ENCODE measurements around the gene PSMB1. TPM values are rescaled to one million over a fixed set of nuclear protein-coding genes. Genes with fewer than 3 reads are reported as not detected.
A peak's percentile ranks its signal among the peaks of the same experiment; 100 is the strongest.

Gene PSMB1
- total and polyA plus RNA-seq, 9 of the 15 experiments (the other 6 are each of a cell fraction or from before 2014, with no cell fraction given): 447 to 2,953 (median 884) TPM

GRCh38 chr6:170584181-170584953, 31.3 kb upstream of the PSMB1 start, which contains the start of gene PDCD2 (continued):
- TF ChIP-seq ZBTB43 (CRISPR knock-in tag; IDR thresholded peaks at IDR 0.05) (peak; percentile 49; the same call in 1 of the 2 replicates), ZNF507 (tag; conservative IDR thresholded peaks at IDR 0.05) (no peak), KLF6 (CRISPR knock-in tag; IDR thresholded peaks at IDR 0.05; ENCODE audit: borderline replicate concordance) (no peak), ARID1B (IDR thresholded peaks at IDR 0.05) (0 out of 2 replicates have a peak, but pooled peaks have one; percentile 25), FOXJ3 (CRISPR knock-in tag; IDR thresholded peaks at IDR 0.05) (no peak), PHTF2 (CRISPR knock-in tag; IDR thresholded peaks at IDR 0.05) (no peak), ZBTB5 (IDR thresholded peaks at IDR 0.05) (no peak), HNRNPL (IDR thresholded peaks at IDR 0.05; ENCODE audit: low read depth, low read length) (peak; percentile 87), ZNF347 (CRISPR knock-in tag; IDR thresholded peaks at IDR 0.05; ENCODE audit: low read depth) (no peak), SREBF1 (IDR thresholded peaks at IDR 0.05; ENCODE audit: borderline replicate concordance, low read depth, low read length) (no peak), PHB (CRISPR knock-in tag; IDR thresholded peaks at IDR 0.05) (no peak), CC2D1A (IDR thresholded peaks at IDR 0.05) (no peak), BMI1 (IDR thresholded peaks at IDR 0.05; ENCODE audit: low read length) (no peak), FOXK2 (conservative IDR thresholded peaks at IDR 0.05 in 1 of 2, IDR thresholded peaks at IDR 0.05 in 1 of 2; ENCODE audit: low read depth in 2 of 2) (peak in 1 of 2 experiments; percentile 32; a peak in 3 of 4 replicates), ZSCAN32 (CRISPR knock-in tag; IDR thresholded peaks at IDR 0.05) (no peak), TBL1XR1 (IDR thresholded peaks at IDR 0.05; ENCODE audit: low read length in 2 of 2) (peak in 1 of 2 experiments; percentile 59; a peak in 3 of 4 replicates), PBX2 (CRISPR knock-in tag; IDR thresholded peaks at IDR 0.05; ENCODE audit: low read depth) (no peak), PBX2 (tag; conservative IDR thresholded peaks at IDR 0.05; ENCODE audit: low read depth) (no peak), POLR2G (IDR thresholded peaks at IDR 0.05; ENCODE audit: low read depth, low read length) (peak; percentile 99), ADNP (tag; IDR thresholded peaks at IDR 0.05) (no peak), MEF2A (IDR thresholded peaks at IDR 0.05; ENCODE audit: control insufficient read depth, low read depth, low read length) (no peak), HES1 (IDR thresholded peaks at IDR 0.05; ENCODE audit: low read depth) (no peak), HDAC3 (IDR thresholded peaks at IDR 0.05; ENCODE audit: borderline replicate concordance, partially characterized antibody) (no peak)

Measured in K562 (cell line).